CD4-positive, alpha-beta T cell treated with Interleukin-10 for 1 hour (primary cell): Measurements from ENCODE around the gene SASH1.

Experiments
- DNase-seq: peaks from one replicate; pipeline ENCODE4 v3.0.0-alpha.2; 2020

SASH1 gene

DNA sequence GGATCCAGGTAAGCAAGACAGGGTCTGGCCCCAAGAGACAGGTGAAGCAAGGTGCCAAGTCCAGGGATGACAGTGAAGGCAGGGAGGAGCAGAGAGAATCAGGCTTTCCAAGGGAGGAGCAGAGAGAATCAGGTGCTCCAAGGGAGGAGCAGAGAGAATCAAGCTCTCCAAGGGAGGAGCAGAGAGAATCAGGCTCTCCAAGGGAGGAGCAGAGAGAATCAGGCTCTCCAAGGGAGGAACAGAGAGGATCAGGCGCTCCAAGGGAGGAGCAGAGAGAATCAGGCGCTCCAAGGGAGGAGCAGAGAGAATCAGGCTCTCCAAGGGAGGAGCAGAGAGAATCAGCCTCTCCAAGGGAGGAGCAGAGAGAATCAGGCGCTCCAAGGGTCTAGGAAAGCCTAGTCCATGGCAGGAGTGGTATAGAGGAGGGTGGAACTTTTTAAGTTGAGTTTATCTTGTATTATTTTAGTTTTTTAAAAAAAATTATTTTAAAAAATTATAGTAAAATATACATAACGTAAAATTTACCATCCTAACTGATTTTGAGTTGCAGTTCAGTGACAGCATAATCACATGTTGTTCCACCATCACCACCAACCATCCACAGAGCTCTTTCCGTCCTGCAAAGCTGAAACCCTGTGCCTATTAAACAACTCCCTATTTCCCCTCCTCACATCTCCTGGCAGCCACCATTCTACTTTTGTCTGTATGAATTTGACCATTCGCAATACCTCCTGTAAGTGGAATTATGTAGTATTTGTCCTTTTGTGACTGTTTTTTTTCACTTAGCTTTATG is 64.1 kb downstream of the SASH1 start:
- no peak for DNase-seq

DNA sequence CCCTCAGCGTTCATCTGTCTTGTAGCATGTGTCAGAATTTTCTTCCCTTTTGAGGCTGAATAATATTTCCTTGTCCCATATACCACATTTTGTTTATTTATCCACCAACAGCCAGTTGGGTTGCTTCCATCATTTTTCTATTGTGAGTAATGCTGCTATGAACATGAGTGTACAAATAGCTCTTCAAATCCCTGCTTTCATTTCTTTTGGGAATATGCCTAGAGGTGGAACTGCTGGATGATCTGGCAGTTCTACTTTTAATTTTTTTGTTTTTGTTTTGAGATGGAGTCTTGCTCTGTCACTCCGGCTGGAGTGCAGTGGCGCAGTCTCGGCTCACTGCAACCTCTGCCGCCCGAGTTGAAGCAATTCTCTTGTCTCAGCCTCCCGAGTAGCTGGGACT is 64.7 kb downstream of the SASH1 start:
- DNase-seq: no peak

DNA sequence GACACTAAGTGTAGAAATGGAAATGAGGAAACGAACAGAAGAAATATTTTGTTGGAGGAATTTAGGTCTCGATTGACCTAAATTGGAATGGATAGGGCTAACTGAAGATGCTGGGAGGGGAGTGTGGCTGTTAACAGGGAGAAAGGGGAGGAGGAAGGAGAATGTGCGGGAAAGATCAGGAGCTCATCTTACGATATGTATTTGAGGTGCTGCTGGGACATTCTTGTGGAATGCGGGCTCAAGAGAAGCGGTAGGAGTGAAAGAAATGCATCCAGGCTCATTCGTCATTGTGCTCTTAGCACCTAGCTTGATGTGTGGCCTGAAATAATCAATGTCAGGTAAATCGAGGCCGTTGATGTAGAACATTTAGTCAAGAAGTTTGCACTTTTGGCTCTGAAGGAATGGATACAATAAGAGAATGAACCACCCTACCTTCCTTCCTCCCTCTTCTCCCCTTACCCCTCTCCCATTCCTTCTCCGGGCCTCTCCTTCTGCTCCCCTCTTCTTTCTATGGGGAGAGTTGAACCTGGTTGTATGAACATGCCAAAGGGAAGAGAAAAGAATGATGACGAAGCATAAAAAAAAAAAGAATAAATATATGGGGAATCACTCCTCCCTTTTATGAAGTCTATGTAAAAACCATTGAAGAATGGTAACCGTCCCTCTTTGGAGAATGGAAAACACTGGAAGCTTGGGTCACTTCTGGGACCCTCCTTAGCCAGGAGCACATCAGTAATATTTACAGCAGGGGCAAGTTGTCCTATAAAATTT is 70.9 kb downstream of the SASH1 start:
- no peak for DNase-seq

DNA sequence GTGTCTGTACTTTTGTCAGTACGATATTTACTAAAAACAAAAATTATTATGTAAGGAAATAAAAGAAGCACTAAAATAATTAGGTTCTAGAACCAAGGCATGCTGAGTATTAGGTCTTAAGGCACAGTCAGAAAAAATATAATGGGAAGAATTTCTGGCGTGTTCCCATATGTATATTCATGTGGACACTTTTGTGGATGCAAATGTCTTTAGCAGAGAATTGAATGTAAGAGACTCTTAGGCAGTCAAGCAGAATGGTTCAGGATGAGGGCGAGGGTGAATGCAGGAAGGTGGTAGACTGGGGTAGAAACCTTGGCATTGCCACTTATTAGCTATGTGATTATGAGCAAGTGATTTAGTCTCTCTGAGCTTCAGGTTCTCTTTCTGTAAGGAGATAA is 71.5 kb downstream of the SASH1 start:
- no peak for DNase-seq

DNA sequence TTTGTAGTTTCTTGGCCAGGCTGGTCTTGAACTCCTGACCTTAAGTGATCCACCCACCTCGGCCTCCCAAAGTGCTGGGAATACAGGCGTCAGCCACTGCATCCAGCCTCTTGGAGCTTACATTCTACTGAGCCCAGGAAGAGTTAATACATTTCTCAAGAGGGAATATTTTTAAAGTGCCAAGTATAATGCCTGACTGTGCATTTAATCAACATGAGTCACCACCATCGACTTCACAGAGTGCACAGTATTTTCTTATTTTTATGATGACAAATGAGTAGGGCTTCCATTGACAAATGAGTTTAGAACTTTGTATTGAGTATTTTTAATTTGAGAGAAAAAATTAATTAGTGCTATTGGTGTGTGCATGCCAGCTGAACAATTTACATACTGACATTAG is 72.2 kb downstream of the SASH1 start:
- no peak for DNase-seq

DNA sequence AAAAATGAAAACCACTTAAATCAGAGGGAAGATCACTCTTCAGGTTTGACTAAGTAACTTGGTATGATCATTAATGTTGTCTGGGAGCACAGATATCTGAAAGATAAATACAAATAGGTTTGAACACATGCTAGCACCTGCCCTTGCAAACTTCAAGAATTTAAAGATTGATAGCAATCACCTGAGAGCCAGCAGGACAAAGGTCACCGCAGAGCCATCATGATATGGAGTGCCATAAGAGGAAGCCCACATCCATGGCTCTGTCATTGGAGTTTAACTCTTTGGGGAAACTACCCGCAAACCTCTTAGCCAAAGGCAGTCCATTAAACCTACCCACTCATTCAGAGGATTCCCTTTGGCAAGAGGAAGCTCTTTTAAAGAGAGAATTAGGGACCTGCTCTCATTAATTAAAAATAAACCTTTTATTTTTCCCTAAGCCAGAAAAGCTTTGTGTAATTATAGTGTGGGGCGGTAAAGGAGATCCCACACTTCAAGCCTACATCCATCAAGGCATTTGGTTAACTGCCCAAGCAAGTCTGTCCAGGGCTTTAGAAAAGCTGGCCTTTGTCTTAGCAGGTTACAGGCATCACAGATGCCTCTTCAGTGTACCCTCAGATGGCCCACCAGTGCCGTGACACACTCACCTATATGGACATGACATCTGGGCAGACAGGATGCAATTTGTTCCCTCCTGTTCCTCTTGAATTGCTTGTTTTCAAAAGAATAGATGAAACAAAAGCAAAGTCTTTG is 73.0 kb downstream of the SASH1 start:
- DNase-seq: no peak

DNA sequence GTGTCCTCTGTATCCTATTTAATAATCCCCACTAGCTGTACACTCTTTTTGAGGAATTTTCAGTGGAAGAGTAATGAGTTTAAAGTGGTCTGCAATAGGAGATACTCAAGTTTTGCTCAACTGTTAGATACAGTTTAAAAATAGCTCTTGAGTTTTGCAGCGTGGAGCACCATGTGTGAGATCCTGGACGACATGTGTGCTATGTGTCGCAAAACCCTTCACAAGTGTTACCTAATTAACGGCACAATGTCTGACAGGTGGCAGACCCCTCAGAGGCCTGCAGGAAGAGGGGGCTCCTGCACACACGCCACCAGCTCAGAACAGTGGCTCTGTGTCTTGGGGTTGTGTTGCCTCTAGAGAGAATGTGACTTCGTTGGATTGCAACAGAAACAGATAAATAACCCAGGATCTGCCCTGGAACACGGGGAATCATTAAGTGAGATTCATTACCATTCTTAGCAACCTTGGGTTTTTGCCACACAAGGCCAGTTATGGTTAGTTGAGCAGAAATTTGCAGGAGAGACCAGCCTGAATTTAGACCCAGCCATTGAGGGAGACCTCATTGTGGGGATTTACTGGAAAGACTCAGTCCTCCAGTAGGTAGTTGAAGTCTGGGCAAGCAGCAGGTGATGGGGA is 73.8 kb downstream of the SASH1 start:
- DNase-seq: no peak

DNA sequence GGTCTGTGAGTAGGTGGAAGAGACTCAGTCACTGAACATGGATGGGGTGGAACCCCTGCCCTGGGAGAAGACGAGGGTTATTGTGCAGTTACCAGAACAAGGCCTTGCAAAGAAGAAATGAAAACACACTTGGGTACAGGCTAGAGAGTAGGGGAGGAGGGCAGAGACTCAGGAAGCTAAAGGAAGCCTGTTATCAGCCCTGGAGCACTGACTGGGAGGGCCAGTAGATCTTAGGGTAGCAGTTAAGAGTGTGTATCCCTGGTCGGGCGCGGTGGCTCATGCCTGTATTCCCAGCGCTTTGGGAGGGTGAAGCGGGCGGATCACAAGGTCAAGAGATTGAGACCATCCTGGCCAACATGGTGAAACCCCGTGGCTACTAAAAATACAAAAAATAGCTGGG is 74.4 kb downstream of the SASH1 start:
- DNase-seq: no peak

DNA sequence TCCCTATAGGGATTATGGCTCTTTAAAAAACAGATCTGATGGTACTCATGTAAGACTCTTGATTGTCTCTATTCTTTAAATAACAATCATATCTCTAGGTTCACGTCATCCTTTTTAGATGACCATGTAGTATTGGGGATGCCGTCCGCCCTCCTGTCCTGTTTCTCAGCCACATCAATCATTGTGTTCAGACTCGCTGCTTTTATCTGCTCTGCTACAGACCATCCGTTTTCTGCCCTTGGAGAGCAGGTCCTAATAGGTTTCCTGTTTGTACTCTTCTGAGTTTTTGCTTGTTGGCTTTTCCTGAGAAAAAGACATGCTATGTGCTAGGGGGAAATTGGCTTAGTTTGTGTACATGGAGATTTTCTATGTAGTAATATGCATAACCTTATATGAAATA is 76.8 kb downstream of the SASH1 start:
- no peak for DNase-seq

DNA sequence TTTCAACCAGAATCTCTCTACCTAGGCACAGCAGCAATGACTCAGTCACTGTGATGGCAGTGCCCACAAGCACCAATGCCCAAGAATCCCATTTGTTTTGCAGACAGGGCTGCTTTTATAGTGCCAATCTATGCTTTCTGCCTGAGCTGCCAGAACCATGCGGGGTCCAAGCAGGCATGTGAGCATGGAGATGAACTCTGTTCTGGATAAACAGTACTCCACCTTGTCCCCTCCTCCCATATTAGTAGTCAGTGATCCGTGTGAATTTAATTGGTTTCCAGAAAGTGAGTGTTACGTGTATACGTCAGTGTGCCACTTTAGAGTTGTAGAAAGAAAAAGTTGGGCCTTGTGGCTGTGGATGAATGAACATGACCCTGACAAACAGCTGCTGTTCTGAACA is 79.4 kb downstream of the SASH1 start:
- DNase-seq: no peak

DNA sequence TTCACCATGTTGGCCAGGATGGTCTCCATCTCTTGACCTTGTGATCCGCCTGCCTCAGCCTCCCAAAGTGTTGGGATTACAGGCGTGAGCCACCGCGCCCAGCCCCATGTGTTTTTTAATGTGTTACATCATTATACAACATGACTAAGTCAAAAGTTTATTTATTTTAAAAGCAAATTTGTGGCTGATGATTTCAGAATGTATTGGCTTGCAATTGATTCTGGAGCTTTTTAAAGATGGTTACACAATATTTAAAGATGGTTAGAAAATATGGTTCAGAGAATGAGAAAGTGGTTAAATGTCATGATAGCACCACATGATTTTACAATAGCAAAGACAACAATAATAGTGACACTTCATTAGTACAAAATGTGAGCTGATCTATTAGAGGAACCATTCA is 80.5 kb downstream of the SASH1 start:
- DNase-seq: no peak

DNA sequence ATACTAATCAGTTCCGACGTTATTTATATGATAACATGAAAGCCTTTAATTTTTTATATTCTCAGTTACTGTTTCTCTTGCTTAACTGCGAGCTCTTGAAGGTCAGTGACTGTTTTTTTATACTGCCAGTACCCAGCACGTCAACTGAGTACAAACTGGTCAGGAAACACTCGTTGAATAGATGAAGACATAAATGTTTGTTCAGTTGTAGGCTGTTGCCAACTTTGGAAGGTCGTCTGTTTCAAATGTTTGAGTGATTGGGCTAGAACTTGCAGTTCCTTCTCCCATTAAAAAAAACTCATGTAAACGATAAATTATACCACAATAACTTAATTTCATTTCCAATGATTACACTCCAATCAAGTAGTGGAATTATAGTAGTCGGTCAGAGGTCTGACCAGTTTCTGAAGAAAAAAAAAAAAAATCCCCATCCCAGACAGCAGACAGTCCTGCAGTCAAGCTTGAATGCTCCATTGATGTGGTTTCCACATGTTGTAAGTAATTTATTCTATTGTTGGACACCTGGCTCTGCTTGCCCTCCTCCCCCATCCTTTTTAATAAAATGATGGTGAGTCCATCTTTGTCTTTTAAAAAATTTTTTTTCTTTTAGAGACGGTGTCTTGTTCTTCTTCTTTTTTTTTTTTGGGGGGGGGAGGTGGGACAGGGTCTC is 81.1 kb downstream of the SASH1 start:
- DNase-seq: no peak

DNA sequence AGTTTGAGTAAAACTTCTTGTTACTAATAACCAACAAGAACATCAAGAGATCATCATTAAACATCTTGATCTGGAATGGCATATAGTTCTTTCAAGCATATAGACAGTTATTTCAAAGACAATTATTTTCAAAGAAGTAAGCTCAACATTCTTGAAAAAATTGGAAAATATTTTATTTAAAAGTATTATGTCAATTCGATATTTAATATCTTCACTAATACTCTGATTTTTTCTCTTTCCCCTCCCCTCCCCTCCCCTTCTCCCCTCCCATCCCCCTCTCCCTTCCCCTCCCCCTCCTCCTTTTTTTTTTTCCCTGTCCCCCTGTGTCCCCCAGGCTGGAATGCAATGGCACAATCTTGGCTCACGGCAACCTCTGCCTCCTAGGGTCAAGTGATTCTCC is 82.8 kb downstream of the SASH1 start:
- DNase-seq: no peak

DNA sequence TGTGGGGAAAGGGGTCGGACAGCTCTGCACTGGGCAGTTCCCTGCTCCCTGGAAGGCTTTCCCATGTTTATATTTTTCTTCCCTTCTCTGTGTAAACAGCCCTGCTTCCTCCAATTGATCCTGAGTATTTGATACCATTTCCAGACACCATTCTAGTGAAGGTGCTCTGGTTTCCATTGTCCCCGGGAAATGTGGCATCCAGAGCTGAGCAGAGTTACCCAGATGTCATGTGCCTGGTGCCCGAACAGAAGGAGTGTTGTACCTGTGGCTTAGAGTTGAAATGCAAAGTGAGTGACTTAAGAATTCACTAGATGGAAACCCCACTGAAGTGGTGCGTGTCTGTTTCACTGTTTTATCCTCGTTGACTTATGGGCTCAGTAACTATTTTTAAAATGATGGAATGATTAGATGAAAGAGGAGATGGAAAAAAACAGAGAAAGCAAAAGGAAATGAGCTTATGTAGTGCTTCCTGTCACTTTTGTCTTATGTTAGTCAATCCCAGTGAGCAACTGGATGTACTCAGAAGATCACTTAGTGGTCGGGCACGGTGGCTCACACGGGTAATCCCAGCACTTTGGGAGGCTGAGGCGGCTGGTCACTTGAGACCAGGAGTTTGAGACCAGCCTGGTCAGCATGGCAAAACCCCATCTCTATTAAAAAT is 83.8 kb downstream of the SASH1 start:
- no peak for DNase-seq

DNA sequence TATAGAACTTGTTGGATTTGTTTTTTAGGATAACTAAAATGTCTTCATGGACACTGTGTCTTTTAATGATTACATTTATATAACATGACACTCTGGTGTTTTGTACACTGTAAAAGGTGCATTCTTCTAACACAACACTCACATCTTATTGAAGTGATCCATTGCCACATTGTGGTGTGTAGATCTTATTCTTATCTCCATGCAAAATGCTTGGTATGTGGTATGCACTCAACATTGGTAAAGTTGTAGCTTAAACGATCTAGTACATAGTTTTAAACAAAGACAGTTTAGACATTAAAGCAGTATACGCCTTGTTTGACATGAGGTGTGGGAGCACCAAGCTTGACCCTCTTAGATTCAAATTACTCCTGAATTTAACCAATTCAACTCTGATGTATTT is 84.7 kb downstream of the SASH1 start:
- no peak for DNase-seq

DNA sequence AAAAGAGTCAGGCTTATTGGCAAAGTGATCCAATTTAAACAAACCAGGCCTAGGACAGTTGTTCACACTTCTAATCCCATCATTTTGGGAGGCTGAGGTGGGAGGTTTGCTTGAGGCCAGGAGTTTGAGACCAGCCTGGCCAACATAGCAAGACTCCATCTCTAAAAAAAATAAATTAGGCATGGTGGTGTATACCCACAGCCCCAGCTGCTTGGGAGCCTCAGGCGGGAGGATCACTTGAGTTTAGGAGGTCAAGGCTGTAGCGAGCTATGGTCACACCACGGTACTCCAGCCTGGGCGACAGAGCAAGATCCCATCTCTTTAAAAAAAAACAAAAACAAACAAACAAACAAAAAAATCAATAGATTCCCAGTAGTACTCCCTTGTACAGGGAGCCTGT is 86.8 kb downstream of the SASH1 start:
- no peak for DNase-seq

DNA sequence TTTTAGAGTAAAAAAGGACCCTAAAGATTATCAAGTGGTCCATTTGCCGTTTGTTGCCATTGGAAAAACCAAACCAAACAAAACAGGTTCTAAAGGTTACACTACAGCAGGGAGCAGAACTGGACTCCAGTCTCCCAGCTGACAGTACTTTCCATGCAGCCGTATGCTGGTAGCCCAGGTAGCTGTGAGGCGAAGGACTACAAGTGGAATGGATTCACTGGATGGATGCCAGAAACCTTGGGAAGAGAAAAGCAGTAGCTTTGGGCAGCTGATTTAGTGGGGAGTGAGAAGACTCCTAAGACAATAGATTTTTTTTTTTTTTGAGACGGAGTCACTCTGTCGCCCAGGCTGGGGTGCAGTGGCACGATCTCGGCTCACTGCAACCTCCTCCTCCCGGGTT is 88.3 kb downstream of the SASH1 start:
- DNase-seq: no peak

DNA sequence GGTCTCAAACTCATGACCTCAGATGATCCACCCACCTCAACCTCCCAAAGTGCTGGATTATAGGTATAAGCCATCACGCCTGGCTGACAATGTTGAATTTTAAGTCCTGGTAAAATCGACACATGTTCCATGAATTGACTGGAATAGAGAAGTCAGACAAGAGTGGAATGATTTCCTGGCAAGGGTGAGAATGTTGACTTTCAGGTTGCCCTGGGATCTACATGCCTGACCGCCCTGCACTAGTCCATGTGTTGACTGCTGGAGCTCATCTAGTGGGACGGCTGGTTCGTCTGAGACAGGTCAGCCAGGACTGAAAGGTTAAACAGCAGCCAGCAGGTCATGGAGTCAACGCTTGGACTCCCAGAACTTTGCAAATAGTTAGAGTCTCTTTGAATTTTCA is 88.8 kb downstream of the SASH1 start:
- no peak for DNase-seq

DNA sequence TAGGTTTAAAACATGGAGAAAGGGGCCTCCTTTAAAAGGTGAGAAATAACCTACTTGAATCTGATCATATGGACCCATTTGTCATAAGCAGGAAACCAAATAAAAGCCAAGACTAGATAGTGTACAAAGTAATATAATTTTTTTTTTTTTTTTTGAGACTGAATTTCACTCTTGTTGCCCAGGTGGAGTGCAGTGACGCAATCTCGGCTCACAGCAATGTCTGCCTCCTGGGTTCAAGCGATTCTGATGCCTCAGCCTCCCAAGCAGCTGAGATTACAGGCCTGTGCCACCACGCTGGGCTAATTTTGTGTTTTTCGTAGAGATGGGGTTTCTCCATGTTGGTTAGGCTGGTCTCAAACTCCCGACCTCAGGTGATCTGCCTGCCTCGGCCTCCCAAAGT is 89.2 kb downstream of the SASH1 start:
- no peak for DNase-seq

DNA sequence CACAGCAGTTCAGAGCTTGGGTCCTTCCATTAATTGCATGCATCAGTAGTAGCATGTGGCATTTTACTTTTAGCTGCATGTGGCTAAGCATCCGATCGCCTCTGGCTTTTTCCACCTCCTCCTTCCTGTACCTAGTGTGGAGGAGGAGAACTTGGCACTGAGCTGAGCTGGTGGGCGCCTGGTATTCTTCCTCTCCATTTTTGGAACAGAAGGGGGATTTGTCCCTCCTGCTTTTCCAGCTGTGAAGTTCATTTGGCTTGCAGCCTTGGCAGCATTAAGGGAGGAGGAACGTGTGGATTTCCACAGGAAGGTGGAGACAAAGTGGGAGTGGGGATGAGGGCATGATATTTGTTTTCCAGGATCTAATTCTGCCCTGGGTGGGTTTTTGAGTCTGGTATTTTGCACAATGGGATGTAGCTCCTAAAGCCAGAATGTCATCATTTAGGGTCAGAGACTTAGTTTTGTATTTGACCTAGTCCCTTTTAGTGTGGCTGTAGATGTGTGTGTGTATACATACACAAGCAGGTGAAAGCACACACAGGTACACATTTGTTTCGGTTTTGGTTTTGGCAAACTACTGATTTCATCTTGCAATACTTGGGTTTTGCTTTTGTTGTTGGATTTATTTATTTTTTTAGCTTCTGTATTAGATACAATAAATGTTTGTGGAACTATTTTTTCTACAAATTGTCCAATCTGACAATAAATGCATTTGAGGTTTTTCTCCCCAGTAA is 90.0 kb downstream of the SASH1 start:
- DNase-seq: no peak

DNA sequence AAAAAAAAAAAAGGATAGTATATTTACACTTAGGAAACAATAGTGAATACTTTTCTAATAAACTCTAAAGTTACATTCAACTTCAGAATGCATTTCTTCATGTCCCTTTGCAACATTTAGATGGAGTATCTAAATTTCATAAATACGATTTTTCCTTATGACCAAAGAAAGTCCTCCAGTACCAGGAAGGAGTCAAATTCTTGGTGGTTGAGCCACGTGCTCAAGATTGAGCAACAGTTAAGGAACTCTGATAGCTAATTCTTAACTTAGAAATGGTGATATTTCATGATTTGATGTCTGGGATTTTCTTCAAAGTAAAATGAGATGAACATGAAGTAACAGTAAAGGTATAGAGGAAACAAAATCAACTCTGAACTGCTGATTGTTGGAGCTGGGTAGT is 92.7 kb downstream of the SASH1 start:
- no peak for DNase-seq

DNA sequence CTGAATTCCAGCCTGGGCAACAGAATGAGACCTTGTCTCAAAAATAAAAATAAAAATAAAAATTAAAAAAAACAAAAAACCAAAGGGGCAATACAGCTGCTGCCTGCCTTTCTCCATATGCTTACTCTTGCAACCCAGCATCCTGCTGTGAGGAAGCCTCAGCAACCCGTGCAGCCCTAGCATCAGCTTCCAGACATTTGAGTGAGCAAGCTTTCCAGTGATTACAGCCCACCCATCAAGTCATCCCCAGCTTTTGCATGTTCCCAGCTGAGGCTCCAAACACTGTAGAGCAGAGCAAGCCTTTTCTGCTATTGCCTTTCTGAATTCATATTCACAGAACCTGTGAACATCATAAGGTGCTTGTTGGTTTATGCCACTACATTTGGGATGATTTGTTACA is 93.8 kb downstream of the SASH1 start:
- no peak for DNase-seq
